Sigmoid colon (tissue), 4 donors: ENCODE measurements around the gene KRT79.

ENCODE experiments used
- CTCF ChIP-seq, 4 experiments: fragments of 450-650 bp in 3 of 4; fragments of 200-600 bp in 1 of 4; IDR thresholded peaks; one replicate each; pipeline ENCODE4 v1.5.1; 2016 to 2019; ENCODE audit warnings: antibody characterized with exemption in 4 of 4, mild to moderate bottlenecking in 3 of 4, moderate library complexity in 2 of 4
- EP300 ChIP-seq, 4 donors: sonication (generic); formaldehyde crosslinking; IDR thresholded peaks; one replicate each; pipeline ENCODE4 v1.6.1; 2017; ENCODE audit warnings: antibody characterized with exemption in 4 of 4
- POLR2A ChIP-seq, 2 donors: fragments of 450-650 bp; IDR thresholded peaks; one replicate each; pipeline ENCODE4 v1.6.1; 2016; ENCODE audit warnings: antibody characterized with exemption in 2 of 2, mild to moderate bottlenecking in 2 of 2, moderate library complexity in 2 of 2
- POLR2AphosphoS5 ChIP-seq, 4 donors: sonication (generic); formaldehyde crosslinking; IDR thresholded peaks; one replicate each; pipeline ENCODE4 v1.6.1; 2017; ENCODE audit warnings: antibody characterized with exemption in 4 of 4

- TF ChIP-seq CTCF (IDR thresholded peaks at IDR 0.05) (no peak), POLR2AphosphoS5 (IDR thresholded peaks at IDR 0.05) (no peak), POLR2A (IDR thresholded peaks at IDR 0.05) (no peak), EP300 (IDR thresholded peaks at IDR 0.05) (no peak)
Observed at GRCh38 chr12:52850681-52851080, 16.6 kb upstream of the KRT79 start.
